ENCODE data around the gene GRB2. TPM values are rescaled to one million over a fixed set of nuclear protein-coding genes. Genes with fewer than 3 reads are reported as not detected.
"Not testable (repeated sequence)": the region's sequence is repeated elsewhere in the genome, so short reads cannot be mapped to it uniquely, and the experiment has no call there.

GRB2 gene
- total RNA-seq, 4 donors from 2014 or later = 44.9 to 62.6 (median 58.7) TPM

DNA sequence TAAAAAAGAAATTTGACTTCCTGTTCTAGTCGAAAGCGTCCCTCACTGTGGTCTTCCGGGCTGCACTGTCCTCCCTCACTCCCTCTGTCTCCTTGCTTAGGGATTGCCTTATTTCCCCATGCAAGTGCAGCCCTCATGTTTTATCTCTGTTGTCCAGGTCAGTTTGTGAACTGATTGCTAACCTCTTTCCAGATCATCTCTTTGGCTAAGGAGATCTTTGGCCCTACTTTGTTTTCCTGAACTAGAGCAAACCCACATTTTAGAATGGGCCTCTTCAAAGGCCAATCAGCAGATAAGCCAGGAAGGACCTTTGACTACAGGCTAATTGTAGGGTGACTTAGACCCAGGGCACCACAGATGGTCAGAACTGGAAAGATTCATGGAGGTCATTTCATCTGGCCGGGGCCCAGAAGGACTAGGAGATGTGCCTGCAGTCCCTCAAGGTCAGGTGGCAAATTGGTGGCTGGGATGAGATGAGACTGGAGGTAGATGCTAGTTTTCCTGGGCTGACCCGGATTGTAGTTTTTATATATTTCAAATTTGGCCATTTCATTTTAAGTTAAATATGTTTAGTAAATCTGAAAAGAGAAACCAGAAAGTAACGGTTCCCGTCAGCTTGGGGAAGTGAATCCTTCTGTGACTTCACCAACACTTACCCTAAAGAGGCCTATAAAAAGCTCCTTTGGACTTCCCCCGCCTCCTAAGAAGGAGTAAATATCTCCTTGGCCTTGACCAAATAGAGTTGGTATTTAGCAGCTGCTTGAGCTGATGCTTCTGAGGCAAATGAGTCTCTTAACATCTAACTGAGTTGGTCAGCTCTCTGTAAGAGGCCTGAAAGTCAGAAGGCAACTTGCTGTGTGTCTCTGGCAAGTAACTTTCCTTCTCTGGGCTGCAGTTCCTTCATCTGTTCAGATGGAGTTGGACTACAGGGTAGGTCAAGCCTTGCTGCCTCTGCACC lies 110.0 kb downstream of the GRB2 start:
- H3K9me3 ChIP-seq = no peaks in the 10 kb centered on the region
- H3K4me3 ChIP-seq = no peak overlapping the region
- no peaks in the 10 kb centered on the region for H3K4me1 ChIP-seq
- 83% methylated on average over 8 of the region's 8 CpGs for WGBS
- TF ChIP-seq EP300 (IDR thresholded peaks at IDR 0.05) = no peak
- TF ChIP-seq CTCF (IDR thresholded peaks at IDR 0.05) = no peak
- TF ChIP-seq POLR2A (IDR thresholded peaks at IDR 0.05) = no peak
- TF ChIP-seq POLR2AphosphoS5 (IDR thresholded peaks at IDR 0.05) = no peak
- H3K36me3 ChIP-seq = no peaks in the 10 kb centered on the region
- peak overlapping the region; percentile 61 for H3K27ac ChIP-seq
- no peak for DNase-seq (ENCODE audit: low spot score in 2 of 2)
- H3K27me3 ChIP-seq = no peaks in the 10 kb centered on the region

DNA sequence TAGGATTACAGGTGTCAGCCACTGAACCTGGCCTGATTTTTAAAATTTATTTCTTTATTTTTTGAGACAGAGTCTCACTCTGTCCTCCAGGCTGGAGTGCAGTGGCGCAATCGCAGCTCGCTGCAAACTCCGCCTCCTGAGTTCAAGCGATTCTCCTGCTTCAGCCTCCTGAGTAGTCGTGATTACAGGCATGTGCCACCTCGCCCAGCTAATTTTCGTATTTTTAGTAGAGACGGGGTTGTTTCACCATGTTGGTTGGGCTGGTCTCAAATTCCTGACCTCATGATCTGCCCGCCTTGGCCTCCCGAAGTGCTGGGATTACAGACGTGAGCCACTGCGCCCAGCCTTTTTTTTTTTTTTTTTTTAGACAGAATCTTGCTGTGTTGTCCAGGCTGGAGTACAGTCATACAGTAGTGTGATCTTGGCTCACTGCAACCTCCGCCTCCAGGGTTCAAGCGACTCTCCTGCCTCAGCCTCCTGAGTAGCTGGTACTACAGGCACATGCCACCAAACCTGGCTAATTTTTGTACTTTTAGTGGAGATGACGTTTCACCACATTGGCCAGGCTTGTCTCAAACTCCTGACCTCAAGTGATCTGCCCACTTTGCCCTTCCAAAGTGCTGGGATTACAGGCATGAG lies 112.5 kb downstream of the GRB2 start:
- not testable (repeated sequence) for H3K27me3 ChIP-seq; H3K9me3 ChIP-seq; H3K27ac ChIP-seq; H3K36me3 ChIP-seq; DNase-seq (ENCODE audit: low spot score in 2 of 2); H3K4me1 ChIP-seq; H3K4me3 ChIP-seq
- 70% methylated on average over 16 of the region's 16 CpGs for WGBS

GRCh38 chr17:75289832-75290337 lies 115.6 kb downstream of the GRB2 start:
- H3K9me3 ChIP-seq = no peaks in the 10 kb centered on the region
- DNase-seq (ENCODE audit: low spot score in 2 of 2) = peak in 1 of 2 donors; percentile 87
- no peak for TF ChIP-seq POLR2AphosphoS5 (IDR thresholded peaks at IDR 0.05)
- 7% methylated on average over 26 of the region's 26 CpGs for WGBS
- H3K4me3 ChIP-seq = peak overlapping the region; percentile 85
- H3K27ac ChIP-seq = peak overlapping the region; percentile 95
- peaks cover 10% of the 10 kb centered on the region for H3K4me1 ChIP-seq
- H3K27me3 ChIP-seq = no peaks in the 10 kb centered on the region
- H3K36me3 ChIP-seq = peaks cover 9% of the 10 kb centered on the region

DNA sequence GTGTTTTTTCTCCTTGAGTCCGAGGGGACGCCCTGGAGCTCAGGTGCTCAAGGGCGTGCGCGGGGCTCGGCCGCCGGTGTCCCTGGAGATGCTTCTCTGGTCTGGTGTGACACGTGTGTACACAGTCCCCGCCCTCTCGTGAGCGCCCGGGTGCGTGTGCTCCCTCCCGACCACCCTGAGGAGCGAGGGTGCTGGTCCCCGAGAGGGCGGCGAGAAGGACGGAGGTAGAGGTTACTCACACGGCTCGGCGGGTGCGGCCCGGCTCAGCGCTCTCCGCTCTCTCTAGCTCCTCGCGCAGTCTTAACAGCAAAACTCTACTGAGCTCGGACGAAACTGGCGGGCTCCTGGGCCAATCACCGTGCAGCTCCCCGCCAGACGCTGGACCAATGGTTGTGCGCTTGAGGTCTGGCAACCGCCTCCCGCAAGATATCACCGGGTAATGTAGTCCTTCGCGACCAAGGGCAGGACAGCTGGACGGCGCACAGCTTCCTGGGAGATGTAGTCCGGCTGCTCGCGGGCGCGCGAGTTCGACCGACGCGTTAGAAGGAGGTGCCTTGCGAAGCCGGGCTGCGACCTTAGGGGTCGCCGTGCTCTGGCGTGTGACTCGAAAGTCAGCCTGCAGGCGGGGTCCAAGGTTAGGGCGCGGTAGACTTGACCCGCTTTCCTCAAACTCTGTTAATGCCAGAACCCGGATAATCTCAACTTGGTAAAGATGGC lies 116.2 kb downstream of the GRB2 start, which contains the start of gene SLC25A19:
Gene SLC25A19 (minus strand): TSS at position 319 of the 717 bp plus-strand sequence. CDS start 2,669 bp downstream, outside the sequence.
- Histone ChIP-seq H3K36me3 (peaks cover 11% of the 10 kb centered on the region), H3K4me1 (peaks cover 10% of the 10 kb centered on the region), H3K27me3 (no peaks in the 10 kb centered on the region), H3K4me3 (peak within 1 kb of the TSS; percentile 85), H3K27ac (peak within 1 kb of the TSS; percentile 95), H3K9me3 (no peaks in the 10 kb centered on the region)
- 0% methylated on average over 39 of the region's 65 CpGs for WGBS
- no peak for TF ChIP-seq CTCF (IDR thresholded peaks at IDR 0.05)
- TF ChIP-seq POLR2AphosphoS5 (IDR thresholded peaks at IDR 0.05) = peak in 2 of 3 donors; percentile 23 to 82
- TF ChIP-seq EP300 (IDR thresholded peaks at IDR 0.05) = no peak
- peak in 1 of 2 donors; percentile 82 for TF ChIP-seq POLR2A (IDR thresholded peaks at IDR 0.05)
- peak; percentile 99 for DNase-seq (ENCODE audit: low spot score in 2 of 2)

DNA sequence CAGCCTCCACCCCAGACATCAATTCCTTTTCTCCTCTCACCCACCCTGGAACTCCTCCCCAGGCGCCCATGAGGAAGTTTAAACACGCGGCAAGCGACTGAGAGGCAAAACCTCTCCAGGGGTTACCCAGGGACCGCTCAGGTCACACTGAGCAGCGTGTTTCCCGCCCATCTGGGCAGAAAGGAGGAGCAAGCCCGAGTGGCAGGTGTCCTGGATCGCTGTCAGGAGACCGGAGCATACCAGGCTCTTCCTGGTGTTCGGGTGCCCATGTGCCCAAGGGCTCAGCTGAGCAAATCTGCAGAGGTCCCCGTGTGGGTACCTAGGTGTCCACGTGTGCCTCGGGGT lies 116.7 kb downstream of the GRB2 start:
- Histone ChIP-seq H3K27ac (peak overlapping the region; percentile 95), H3K36me3 (peaks cover 11% of the 10 kb centered on the region), H3K4me3 (peak overlapping the region; percentile 85), H3K4me1 (peaks cover 10% of the 10 kb centered on the region), H3K27me3 (no peaks in the 10 kb centered on the region), H3K9me3 (no peaks in the 10 kb centered on the region)
- TF ChIP-seq POLR2AphosphoS5 (IDR thresholded peaks at IDR 0.05) (no peak), EP300 (IDR thresholded peaks at IDR 0.05) (no peak), POLR2A (IDR thresholded peaks at IDR 0.05) (no peak), CTCF (IDR thresholded peaks at IDR 0.05) (no peak)
- 0% methylated on average over 4 of the region's 14 CpGs for whole genome bisulfite sequencing
- DNase-seq (ENCODE audit: low spot score in 2 of 2) = no peak
